Skin epidermis (tissue), 12 donors: Measurements from ENCODE around the gene MIOX.

ENCODE experiments used
- H3K27ac ChIP-seq, 21 experiments: fragments of 200-600 bp; sonication (generic) in 11 of 21; one replicate each; pipeline ENCODE4 v1.5.0; 2020; ENCODE audit warnings: mild to moderate bottlenecking in 3 of 21, inconsistent platforms in 2 of 21, moderate library complexity in 2 of 21
- H3K4me3 ChIP-seq, 7 experiments: fragments of 200-600 bp; sonication (generic) in 2 of 7; one replicate each; pipeline ENCODE4 v1.5.0; 2020; ENCODE audit warnings: inconsistent platforms in 2 of 7, mild to moderate bottlenecking in 2 of 7, moderate library complexity in 1 of 7

The MIOX gene

DNA sequence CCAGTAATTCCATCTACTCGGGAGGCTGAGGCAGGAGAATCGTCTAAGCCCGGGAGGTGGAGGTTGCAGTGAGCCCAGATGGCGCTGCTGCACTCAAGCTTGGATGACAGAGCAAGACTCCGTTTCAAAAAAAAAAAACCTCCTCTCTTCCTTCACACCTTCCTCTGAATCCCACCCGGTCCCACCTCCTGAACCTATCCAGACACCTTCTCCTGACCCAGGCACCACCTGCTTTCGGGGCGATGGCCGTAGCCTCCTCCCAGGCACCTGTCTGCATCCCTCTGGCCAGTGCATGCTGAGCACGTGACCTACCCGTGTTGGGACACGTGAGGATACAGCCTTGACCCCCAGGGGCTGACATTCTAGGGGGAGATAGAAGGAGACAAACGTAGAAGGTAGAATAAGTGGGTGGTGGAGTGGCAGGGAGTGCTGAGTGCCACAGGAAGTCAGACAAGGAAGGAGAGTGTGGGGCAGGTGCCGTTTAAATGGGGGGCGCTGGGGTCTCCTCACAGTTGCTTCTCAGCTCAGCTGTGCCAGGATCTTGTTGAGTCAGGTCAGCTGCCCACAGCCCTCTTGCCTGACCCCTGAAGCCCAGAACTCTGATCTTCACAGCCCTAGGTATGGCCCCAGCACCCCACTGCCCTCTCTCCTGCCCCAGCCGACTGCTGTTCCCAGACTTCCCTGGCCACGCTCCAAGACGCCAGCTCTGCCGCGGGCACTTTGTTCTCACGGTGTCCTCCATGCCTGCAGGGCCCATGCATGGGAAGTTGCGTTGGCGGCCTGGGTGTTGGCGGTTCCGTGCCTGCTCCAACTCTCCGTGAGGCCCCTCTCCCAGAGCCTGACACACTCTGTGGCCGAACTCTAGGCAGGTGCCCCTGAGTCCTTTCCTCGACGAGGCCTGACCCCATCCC is 1.2 kb upstream of the MIOX start:
- no peak overlapping the region for H3K4me3 ChIP-seq
- H3K27ac ChIP-seq = no peak overlapping the region

DNA sequence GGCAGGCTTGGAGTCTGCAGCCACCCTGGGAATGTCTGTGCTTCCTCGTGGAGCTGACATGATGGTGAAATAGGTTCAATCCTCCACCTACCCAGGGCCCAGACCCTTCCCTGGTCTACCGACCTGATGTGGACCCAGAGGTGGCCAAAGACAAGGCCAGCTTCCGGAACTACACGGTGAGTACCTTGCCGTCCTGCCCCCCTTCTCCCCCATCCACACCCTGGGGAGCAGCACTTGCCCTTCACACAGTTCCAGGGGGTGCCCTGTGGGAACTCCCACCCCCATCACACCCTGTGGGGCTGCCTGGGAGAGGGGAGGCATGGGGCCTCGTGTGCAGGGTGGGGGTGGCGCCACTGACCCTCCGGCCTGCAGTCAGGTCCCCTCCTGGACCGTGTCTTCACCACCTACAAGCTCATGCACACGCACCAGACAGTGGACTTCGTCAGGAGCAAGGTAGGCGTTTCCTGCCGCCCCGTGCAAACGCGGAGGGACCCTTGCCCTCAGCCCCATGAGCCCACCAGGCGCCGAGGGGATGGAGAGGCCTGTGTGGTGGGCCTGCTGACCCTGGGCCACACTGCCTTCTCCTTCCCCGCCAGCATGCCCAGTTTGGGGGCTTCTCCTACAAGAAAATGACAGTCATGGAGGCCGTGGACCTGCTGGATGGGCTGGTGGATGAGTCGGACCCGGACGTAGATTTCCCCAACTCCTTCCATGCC is 789 bp downstream of the MIOX start:
- no peak overlapping the region for H3K4me3 ChIP-seq
- no peak overlapping the region for H3K27ac ChIP-seq

DNA sequence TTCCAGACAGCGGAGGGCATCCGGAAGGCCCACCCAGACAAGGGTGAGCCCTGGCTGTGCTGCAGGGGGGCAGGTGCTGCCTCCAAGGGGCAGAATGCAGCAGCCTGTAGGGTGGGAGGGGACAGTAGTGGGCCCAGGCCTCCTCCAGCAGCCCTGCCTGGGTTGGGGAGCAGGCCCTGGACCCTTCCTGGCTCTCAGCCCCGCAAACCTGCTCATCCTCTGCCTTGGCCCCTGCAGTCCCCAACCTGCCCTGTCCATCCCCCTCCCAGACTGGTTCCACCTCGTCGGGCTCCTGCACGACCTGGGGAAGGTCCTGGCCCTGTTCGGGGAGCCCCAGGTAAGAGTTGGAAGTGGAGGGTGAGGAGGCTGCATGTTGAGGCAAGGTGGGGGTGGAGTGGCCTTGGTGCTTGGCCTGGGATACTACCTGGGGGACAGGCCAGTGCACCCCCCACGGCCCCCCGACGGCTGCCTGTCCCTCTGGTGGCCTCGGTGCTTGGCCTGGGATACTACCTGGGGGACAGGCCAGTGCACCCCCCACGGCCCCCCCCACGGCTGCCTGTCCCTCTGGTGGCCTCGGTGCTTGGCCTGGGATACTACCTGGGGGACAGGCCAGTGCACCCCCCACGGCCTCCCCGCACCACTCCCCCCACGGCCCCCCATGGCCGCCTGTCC is 1.5 kb downstream of the MIOX start:
- Histone ChIP-seq H3K27ac (no peak overlapping the region), H3K4me3 (no peak overlapping the region)

DNA sequence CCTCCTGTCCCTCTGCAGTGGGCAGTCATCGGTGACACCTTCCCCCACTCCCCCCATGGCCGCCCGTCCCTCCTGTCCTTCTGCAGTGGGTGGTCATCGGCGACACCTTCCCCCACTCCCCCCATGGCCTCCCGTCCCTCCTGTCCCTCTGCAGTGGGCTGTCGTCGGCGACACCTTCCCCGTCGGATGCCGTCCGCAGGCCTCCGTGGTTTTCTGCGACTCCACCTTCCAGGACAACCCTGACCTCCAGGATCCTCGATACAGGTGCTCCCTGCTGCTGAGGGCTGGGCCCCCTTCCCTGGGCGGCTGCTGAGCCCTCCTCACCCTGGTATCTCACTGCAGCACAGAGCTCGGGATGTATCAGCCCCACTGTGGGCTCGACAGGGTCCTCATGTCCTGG is 2.2 kb downstream of the MIOX start:
- H3K4me3 ChIP-seq = no peak overlapping the region
- no peak overlapping the region for H3K27ac ChIP-seq

DNA sequence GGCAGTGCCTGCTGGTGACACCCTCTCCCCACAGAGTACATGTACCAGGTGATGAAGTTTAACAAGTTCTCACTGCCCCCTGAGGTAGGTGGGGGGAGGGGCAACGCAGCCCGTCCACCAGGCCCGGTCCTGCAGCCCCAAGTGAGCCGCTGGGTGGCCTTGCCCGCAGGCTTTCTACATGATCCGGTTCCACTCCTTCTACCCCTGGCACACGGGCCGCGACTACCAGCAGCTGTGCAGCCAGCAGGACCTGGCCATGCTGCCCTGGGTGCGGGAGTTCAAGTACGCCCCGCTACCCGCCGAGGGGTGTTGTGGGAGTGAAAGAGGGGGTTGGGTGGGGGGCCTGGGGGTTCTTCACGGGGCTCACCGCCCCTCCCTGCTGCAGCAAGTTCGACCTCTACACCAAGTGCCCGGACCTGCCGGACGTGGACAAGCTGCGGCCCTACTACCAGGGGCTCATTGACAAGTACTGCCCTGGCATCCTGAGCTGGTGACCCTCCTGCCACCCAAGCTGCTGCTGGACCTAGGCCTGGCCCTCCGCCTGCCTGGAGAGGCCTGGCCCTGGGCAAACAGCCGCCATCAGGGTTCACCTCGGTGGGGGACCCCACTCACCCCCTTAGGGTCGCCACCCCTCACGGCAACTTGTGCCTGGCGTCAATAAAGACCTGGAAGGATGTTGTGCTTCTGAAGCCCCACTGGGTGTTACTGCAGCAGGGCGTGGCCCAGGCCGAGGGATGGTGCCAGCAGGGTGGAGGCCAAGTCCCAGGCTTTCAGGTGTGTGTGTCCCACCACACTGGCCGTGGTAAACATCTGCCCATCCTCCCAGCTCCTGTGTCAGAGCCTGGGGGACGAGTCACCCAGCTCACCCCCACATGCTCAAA is 2.9 kb downstream of the MIOX start:
- Histone ChIP-seq H3K4me3 (no peak overlapping the region), H3K27ac (no peak overlapping the region)

DNA sequence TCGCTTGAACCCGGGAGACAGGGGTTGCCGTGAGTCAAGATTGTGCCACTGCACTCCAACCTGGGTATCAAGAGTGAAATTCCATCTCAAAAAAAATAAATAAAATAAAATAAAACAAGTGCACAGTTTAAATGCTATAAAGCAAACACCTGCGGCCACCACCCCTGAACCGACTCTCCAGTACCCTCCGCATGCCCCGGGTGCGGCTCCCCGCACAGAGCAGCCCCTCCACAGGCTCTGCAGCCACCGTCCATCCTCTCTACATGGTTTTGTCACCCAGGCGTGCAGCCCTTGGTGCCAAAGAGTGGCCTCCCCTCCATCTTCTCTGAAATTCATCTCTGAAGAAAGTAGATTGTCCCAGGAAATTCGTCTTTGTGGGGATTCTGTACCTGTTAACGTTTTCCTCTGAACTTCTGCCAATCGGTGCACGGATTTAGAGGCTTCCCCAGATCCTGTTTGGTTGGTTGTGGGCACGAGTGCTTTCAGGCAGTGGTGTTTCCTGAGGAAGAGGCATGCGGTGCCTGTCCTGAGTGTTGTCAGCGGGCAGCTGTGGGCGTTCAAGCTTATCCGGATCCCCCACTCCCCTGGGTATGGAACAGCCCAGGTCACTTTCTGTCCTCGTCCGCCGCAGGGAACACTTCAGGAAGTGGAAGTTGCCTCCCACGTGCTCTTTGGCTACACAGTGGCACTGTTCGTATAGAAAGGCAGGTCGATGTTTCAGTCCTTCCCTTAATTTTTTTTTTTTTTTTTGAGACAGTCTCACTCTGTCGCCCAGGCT is 4.1 kb downstream of the MIOX start:
- no peak overlapping the region for H3K27ac ChIP-seq
- no peak overlapping the region for H3K4me3 ChIP-seq

DNA sequence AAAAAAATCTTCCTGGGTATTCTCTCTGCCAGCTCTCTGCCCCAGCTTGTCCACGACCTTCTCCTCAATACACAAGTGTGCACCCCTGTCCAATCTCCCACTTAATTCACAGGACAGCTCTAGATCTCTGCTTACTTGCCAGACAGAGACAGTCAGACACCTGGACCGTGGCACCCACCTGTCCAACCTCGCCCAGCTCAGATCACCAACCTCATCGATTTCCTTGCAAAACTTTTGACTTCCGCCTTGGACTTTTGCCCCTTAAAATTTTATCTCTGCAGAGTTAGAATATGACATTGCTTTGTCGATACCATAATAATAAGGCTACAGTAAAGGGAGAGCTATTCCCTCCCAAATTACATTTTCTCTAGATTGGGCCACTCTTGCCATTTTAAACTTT is 10.4 kb downstream of the MIOX start:
- Histone ChIP-seq H3K27ac (no peak overlapping the region), H3K4me3 (no peak overlapping the region)

DNA sequence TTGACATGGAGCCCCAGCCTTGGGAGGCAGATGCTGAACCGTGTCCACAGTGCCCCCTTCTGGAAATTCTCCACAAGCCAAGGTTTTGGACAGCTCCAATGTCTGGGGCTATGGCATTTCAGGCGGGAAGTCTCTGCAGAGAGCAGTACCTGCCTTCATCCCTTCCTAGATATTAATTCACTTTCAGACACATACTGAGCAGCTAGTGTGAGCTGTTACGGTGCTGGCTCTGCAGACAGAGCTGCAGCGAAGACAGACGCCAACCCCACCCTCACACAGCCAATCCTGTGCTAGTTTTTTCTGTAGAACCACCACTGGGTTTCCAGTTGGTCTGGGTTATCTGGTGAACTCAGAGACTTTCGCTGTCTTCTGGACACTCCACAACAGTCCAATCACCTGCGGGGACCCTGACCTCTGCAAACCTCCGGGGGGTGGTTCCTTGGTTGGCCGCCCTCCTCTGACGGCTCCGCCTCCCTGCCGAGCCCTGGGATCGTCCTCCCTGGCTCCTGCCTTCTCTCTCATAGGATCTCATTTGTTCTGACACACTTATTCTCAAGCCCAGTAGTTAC is 11.7 kb downstream of the MIOX start:
- Histone ChIP-seq H3K27ac (no peak overlapping the region), H3K4me3 (no peak overlapping the region)

DNA sequence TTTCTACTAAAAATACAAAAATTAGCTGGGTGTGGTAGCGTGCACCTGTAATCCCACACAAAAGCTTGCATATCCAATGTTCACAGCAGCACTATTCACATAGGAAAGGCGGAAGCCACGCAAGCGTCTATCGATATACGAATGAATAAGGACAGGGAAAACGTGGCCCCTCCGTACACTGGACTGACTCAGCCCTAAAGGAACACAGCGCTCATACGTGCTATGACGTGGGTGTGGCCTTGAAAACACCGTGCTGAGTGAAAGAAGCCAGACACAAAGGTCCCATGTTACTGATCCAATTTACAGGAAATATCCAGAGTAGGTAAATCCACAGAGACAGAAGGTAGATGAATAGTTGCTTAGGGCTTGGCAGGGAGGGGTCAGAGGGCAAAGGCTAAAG is 13.8 kb downstream of the MIOX start:
- Histone ChIP-seq H3K4me3 (no peak overlapping the region), H3K27ac (no peak overlapping the region)

DNA sequence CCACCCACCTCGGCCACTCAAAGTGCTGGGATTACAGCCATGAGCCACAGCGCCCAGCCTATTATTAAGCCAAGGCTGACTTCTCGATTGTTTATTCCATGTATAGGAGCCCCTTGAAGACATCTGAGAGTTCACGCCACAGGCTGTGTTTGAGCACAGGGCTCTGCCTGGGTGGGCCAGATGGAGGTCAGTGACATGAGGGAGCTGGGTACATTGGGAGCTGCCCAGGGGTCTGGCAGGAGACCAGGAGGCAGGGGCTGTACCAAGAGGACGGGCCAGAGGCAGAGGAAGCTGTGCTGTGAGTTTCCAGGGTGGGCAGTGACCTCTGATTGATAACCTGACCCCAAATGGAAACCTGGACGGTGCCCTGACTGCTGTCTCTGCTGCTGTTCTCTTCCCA is 15.4 kb downstream of the MIOX start:
- H3K4me3 ChIP-seq = no peak overlapping the region
- H3K27ac ChIP-seq = no peak overlapping the region

DNA sequence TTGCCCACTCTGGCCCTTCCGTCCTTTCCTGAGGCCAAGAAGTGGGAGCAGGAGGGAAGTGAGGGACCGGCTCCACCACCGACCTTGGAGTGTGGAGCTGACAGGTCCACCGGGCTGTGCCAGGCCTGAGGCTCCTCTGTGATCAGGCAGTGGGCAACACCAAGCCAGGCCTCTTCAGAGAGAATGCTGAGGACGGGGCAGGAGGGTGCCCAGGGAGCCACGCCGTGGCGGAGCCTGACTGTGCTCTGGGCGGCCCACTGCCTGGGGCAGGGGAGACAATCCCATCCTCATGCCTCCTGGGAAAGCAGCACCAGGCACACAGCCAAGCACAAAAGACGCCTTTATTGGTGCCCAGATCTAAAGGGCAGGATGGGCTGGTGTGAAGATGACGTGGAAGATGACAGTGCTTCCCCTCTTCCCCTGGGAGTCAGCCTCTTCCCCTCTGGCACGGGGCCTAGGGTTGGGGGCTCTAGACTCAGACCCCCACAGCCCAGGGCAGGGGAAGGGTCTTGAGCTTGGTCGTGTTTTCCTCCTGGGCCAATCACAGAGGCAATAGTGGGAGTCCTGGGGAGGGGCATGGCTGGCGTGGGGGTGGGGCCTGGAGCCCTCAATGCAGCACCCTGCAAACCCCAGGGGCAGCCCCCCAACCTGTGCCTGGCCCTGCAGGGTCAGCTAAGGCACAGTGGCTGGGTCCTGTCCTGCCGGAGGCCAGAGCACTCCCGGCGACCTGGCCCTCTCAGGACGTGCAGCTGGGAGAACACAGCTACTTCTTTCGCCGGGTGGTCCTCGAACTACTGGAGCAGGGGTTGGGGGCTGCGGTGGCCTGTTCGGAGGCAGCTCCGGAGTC is 16.2 kb downstream of the MIOX start:
- Histone ChIP-seq H3K27ac (no peak overlapping the region), H3K4me3 (no peak overlapping the region)

DNA sequence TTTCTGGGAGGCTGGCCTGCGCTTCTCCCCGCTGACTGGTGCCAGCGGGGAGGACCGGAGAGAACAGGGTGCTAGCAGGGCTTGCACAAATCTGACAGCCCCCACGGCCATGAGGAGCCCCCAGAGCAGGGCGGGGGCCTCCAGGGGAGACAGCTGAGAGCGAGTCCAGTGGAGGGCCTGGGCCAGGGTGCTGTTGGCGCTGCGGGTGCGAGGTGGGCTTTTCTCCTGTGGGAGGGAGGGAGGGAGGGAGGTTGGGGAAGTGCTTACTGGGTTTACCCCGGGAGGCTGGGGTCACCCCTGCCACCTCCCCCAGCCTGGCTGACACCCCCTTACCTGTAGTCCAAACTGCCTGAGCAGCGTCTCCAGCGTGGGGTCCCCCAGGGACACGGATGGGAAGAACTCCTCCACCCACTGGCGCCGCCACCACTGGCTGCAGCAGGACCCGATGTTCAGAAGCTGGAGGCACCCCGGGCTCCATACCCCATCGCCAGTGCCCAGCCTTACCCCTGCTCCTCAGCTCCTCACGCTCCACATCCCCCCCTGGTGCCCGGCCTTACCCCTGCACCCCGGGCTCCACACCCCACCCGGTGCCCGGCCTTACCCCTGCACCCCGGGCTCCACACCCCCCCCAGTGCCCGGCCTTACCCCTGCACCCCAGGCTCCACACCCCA is 17.0 kb downstream of the MIOX start:
- Histone ChIP-seq H3K4me3 (no peak overlapping the region), H3K27ac (no peak overlapping the region)

DNA sequence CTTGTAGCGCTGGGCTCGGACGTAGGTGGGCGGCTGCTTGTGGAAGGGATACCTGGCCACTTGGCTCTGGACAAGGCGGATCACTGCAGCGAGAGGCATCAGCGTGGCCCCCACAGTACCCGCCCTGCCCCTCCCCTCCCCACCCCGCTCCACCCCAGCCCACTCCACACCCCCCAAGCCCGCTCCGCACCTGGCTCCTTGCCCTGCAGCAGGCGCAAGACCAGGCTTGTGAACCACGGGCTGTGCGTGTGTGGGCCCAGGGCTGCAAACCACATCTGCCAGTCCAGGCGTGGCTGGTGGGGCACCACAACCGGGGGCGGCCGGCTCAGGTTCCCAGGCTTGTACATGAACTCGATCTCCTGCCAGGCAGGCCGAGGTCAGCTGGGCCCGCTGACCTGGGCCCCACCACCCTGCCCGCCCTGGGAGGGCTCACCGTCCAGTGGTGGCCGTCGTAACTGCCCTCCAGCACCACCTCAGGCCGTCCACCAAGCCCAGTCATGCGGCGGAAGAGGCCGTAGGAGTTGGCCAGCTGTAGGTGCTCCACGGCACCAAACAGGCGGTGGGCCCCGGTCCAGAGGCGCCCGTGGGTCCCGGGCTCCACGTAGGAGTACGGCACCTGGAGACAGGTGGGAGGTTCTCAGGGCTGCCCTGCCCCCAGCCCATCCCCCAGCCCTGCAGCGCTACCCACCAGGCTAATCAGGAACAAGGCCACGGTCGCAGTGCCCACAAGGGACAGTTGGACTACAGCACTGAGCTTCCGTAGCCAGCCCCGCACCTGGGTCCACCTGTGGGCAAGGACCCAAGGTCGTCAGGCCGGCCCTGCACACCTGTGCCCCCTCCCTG is 17.9 kb downstream of the MIOX start:
- peak overlapping the region in 2 of 21 experiments; percentile 34 to 39 for H3K27ac ChIP-seq
- no peak overlapping the region for H3K4me3 ChIP-seq

DNA sequence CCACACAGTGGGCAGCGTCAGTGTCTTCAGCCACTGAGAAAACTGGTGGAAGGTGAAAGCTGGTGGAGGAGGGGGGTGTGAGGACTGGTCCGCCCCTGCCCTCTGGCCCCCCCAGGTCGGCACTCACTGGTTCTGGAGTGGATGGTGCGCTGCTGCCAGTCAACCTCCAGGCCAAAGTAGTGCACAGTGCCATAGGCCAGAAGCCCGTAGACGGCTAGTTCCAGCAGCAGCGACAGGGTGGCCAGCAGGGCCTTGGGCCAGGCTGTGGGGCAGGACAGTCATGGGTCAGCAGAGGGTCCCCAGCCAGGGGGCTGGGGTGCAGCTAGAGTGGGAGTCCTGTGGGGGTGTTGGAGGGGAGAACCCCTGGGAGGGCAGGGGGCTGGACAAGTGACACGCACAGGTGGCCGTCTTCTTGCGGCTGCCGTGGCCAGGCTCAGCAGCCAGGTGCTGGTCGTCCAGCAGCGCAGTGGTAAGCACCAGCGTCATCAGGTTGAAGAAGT is 18.7 kb downstream of the MIOX start:
- Histone ChIP-seq H3K4me3 (no peak overlapping the region), H3K27ac (peak overlapping the region in 1 of 21 experiments; percentile 34)

DNA sequence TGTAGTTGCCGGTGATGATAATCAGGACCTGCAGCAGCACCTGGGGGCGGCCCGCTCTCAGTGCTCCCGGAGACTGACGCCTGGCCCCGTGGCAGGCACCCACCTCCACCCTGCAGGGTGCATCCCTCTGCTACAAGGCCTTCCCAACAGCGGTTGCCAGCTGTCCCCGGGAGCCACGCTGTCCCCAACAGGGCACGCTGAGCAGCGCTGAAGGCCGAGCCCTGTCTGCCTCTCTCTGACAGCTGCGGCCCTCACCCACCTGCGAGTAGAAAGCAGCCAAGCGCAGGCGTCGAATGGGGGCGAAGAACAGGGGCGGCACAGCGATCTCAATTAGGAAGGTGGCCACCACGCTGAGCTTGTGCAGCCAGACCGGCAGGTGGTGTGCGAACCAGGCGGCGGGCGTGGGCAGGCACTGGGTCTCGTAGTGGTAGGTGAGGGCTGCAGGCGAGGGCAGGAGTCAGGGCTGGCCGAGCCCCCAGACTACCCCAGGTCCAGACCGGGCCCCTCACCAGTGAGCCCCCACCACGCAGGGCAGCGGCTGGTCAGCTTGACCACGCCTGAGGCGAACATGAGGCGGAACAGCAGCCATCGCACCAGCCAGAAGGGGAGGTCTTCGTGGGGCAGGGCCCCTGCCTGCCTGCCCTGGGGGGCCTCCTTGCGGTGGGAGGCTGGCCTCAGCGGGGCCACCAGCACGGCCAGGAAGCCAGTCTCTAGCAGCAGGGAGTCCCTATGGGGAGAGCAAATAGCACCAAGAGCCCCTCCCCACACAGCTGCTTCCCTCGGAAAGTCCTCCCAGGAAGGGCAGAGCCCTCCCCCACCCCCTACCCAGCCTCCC is 19.3 kb downstream of the MIOX start:
- Histone ChIP-seq H3K4me3 (peak overlapping the region in 6 of 7 experiments; percentile 77 to 98 (median 87)), H3K27ac (peak overlapping the region in 13 of 21 experiments; percentile 38 to 95 (median 90))
